Superior temporal gyrus (tissue), 1 donor: ENCODE measurements around the gene ZNF407.
"Not testable (repeated sequence)": the region's sequence is repeated elsewhere in the genome, so short reads cannot be mapped to it uniquely, and the experiment has no call there.

Experiments used
- DNase-seq: peaks from one replicate; pipeline ENCODE4 v3.0.0-alpha.2; 2016; ENCODE audit errors: extremely low spot score

ZNF407 gene

GRCh38 chr18:74597662-74598349, at the start of gene ZNF407:
TSS of gene ZNF407 (plus strand) at chr18:74597870. CDS start at chr18:74631020, 33,150 bp downstream.
- DNase-seq = peak; percentile 93

GRCh38 chr18:74549591-74550104, 48.0 kb upstream of the ZNF407 start:
- DNase-seq = no peak

- DNase-seq = no peak
These were observed 46.8 kb upstream of the ZNF407 start for GRCh38 chr18:74550886-74551285.

- DNase-seq = no peak
These were observed 46.2 kb upstream of the ZNF407 start for GRCh38 chr18:74551452-74551851.

GRCh38 chr18:74551936-74552555, 45.6 kb upstream of the ZNF407 start:
- peak; percentile 97 for DNase-seq

- no peak for DNase-seq
These were observed 41.5 kb upstream of the ZNF407 start for GRCh38 chr18:74556126-74556525.

- no peak for DNase-seq
These were observed 39.6 kb upstream of the ZNF407 start for GRCh38 chr18:74558096-74558495.

GRCh38 chr18:74562131-74562730, 35.4 kb upstream of the ZNF407 start:
- DNase-seq = no peak

- DNase-seq = no peak
These were observed 34.9 kb upstream of the ZNF407 start for GRCh38 chr18:74562775-74563174.

- no peak for DNase-seq
These were observed 33.7 kb upstream of the ZNF407 start for GRCh38 chr18:74563999-74564398.

- DNase-seq = not testable (repeated sequence)
These were observed 32.5 kb upstream of the ZNF407 start for GRCh38 chr18:74565164-74565563.

GRCh38 chr18:74565993-74566392, 31.7 kb upstream of the ZNF407 start:
- DNase-seq = not testable (repeated sequence)

GRCh38 chr18:74567822-74568221, 29.8 kb upstream of the ZNF407 start:
- DNase-seq = no peak

GRCh38 chr18:74569401-74569800, 28.3 kb upstream of the ZNF407 start:
- DNase-seq = no peak

- DNase-seq = no peak
These were observed 27.4 kb upstream of the ZNF407 start for GRCh38 chr18:74570266-74570665.

- DNase-seq = no peak
These were observed 25.6 kb upstream of the ZNF407 start for GRCh38 chr18:74571895-74572680.

GRCh38 chr18:74573053-74573452, 24.6 kb upstream of the ZNF407 start:
- DNase-seq = no peak

- DNase-seq = no peak
These were observed 22.8 kb upstream of the ZNF407 start for GRCh38 chr18:74574916-74575315.

- DNase-seq = no peak
These were observed 20.7 kb upstream of the ZNF407 start for GRCh38 chr18:74577019-74577418.

- DNase-seq = no peak
These were observed 18.1 kb upstream of the ZNF407 start for GRCh38 chr18:74579496-74580065.

GRCh38 chr18:74582642-74583041, 15.0 kb upstream of the ZNF407 start:
- no peak for DNase-seq

- DNase-seq = no peak
These were observed 10.2 kb upstream of the ZNF407 start for GRCh38 chr18:74587441-74587840.
